ENCODE measurements around the gene GALNT14. TPM values are rescaled to one million over a fixed set of nuclear protein-coding genes. Genes with fewer than 3 reads are reported as not detected.
A peak's percentile ranks its signal among the peaks of the same experiment; 100 is the strongest.

GALNT14 gene
- total RNA-seq, 1 donor from 2014 or later: 6.4 TPM

GRCh38 chr2:30915486-30915885 lies 222.8 kb downstream of the GALNT14 start:
- Histone ChIP-seq H3K4me1 (peaks cover 5% of the 10 kb centered on the region), H3K79me2 (ENCODE audit: low read depth) (no peaks in the 10 kb centered on the region), H4K20me1 (ENCODE audit: low read depth) (no peaks in the 10 kb centered on the region), H3K4me3 (no peak overlapping the region), H3K4me2 (no peak overlapping the region), H3K27me3 (no peaks in the 10 kb centered on the region), H3K9me3 (ENCODE audit: low read depth) (no peaks in the 10 kb centered on the region), H3K27ac (no peak overlapping the region), H3K9ac (no peak overlapping the region), H3F3A (ENCODE audit: low read depth) (no peaks in the 10 kb centered on the region), H2AFZ (replicated peaks) (no peak overlapping the region), H3K36me3 (no peaks in the 10 kb centered on the region)
- Mint-ChIP-seq H3K27ac (no peak overlapping the region), H3K27me3 (ENCODE audit: insufficient read depth, low read depth) (peaks cover 15% of the 10 kb centered on the region), H3K4me3 (no peak overlapping the region), H3K36me3 (no peaks in the 10 kb centered on the region), H3K9me3 (peaks cover 4% of the 10 kb centered on the region), H3K4me1 (peaks cover 9% of the 10 kb centered on the region)
- DNase-seq (ENCODE audit: low spot score): peak; percentile 67
- no peak for TF ChIP-seq EZH2phosphoT487 (IDR thresholded peaks at IDR 0.05)
- TF ChIP-seq CTCF (IDR thresholded peaks at IDR 0.05): peak; percentile 64

- H3K9me3 Mint-ChIP-seq: peaks cover 4% of the 10 kb centered on the region
- no peak for DNase-seq (ENCODE audit: low spot score)
- H3K4me1 Mint-ChIP-seq: peaks cover 9% of the 10 kb centered on the region
- no peak overlapping the region for H3K9ac ChIP-seq
- no peaks in the 10 kb centered on the region for H3K36me3 ChIP-seq
- no peaks in the 10 kb centered on the region for H3K36me3 Mint-ChIP-seq
- no peak overlapping the region for H3K27ac Mint-ChIP-seq
- no peaks in the 10 kb centered on the region for H3K9me3 ChIP-seq (ENCODE audit: low read depth)
- no peak overlapping the region for H2AFZ ChIP-seq (replicated peaks)
- no peaks in the 10 kb centered on the region for H3F3A ChIP-seq (ENCODE audit: low read depth)
- no peak overlapping the region for H3K4me2 ChIP-seq
- no peak overlapping the region for H3K4me3 ChIP-seq
- no peaks in the 10 kb centered on the region for H3K79me2 ChIP-seq (ENCODE audit: low read depth)
- H3K4me3 Mint-ChIP-seq: no peak overlapping the region
- TF ChIP-seq CTCF (IDR thresholded peaks at IDR 0.05) (no peak), EZH2 (IDR thresholded peaks at IDR 0.05) (no peak), EZH2phosphoT487 (IDR thresholded peaks at IDR 0.05) (no peak)
- H3K27me3 Mint-ChIP-seq (ENCODE audit: insufficient read depth, low read depth): peaks cover 17% of the 10 kb centered on the region
- no peaks in the 10 kb centered on the region for H3K27me3 ChIP-seq
- H3K4me1 ChIP-seq: peaks cover 5% of the 10 kb centered on the region
- no peak overlapping the region for H3K27ac ChIP-seq
- H4K20me1 ChIP-seq (ENCODE audit: low read depth): no peaks in the 10 kb centered on the region
These were observed 223.8 kb downstream of the GALNT14 start for GRCh38 chr2:30914456-30914855.

- Histone ChIP-seq H3K27ac (no peak overlapping the region), H3K36me3 (no peaks in the 10 kb centered on the region), H3K4me3 (no peak overlapping the region), H3K79me2 (ENCODE audit: low read depth) (no peaks in the 10 kb centered on the region), H3K9me3 (ENCODE audit: low read depth) (no peaks in the 10 kb centered on the region), H4K20me1 (ENCODE audit: low read depth) (no peaks in the 10 kb centered on the region), H3K9ac (no peak overlapping the region), H3K4me2 (no peak overlapping the region), H2AFZ (replicated peaks) (no peak overlapping the region), H3K4me1 (peaks cover 5% of the 10 kb centered on the region), H3K27me3 (no peaks in the 10 kb centered on the region), H3F3A (ENCODE audit: low read depth) (no peaks in the 10 kb centered on the region)
- Mint-ChIP-seq H3K4me3 (no peak overlapping the region), H3K9me3 (peaks cover 4% of the 10 kb centered on the region), H3K27me3 (ENCODE audit: insufficient read depth, low read depth) (peaks cover 11% of the 10 kb centered on the region), H3K4me1 (peaks cover 9% of the 10 kb centered on the region), H3K27ac (no peak overlapping the region), H3K36me3 (no peaks in the 10 kb centered on the region)
- TF ChIP-seq CTCF (IDR thresholded peaks at IDR 0.05) (no peak), EZH2 (IDR thresholded peaks at IDR 0.05) (no peak), EZH2phosphoT487 (IDR thresholded peaks at IDR 0.05) (no peak)
- DNase-seq (ENCODE audit: low spot score): no peak
These were observed 226.2 kb downstream of the GALNT14 start for GRCh38 chr2:30912056-30912455.
